Tibial nerve (tissue), 3 donors: Measurements from ENCODE around the gene AOC2.

Experiments used
- EP300 ChIP-seq, 2 donors: sonication (generic); formaldehyde crosslinking; IDR thresholded peaks; one replicate each; pipeline ENCODE4 v1.6.1; 2017; ENCODE audit warnings: antibody characterized with exemption in 2 of 2, mild to moderate bottlenecking in 1 of 2
- POLR2A ChIP-seq, 2 donors: fragments of 450-650 bp; IDR thresholded peaks; one replicate each; pipeline ENCODE4 v1.6.1; 2017; ENCODE audit warnings: antibody characterized with exemption in 2 of 2, mild to moderate bottlenecking in 2 of 2, moderate library complexity in 2 of 2

DNA sequence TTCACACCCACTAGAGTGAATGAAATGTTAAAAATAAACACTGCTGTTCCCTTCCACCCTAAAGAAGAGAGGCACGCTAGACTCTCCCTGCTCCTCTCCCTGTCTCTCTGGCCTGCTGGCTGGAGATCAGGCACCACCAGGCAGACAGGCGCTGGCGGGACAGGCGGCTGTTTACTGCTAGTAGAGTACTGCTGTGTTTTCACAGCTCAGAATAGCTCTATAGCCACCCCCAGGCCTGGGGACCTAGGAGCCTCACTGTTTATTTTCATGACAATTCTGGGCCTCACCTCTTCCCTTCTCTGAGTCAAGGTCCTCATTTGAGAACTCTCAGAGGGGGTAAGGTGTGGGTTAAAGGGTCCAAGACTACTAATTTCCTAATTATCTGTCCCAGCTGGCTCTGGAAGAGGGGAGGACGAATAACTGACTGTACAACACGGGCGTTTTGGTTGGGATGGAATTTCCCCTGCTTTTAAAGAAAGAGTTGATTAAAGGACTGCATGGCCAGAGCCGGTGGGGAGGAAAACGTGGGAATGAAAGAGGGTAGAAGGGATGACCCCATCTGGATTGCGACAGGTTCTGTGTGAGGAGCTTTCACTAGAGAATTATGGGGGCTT is 47.3 kb downstream of the AOC2 start:
- TF ChIP-seq POLR2A (IDR thresholded peaks at IDR 0.05) (no peak), EP300 (IDR thresholded peaks at IDR 0.05) (no peak)
